ENCODE measurements around the gene H3-3A. TPM values are rescaled to one million over a fixed set of nuclear protein-coding genes. Genes with fewer than 3 reads are reported as not detected.

The H3-3A gene
- total and polyA plus RNA-seq, 2 experiments from 2014 or later: 913 to 2,407 TPM

DNA sequence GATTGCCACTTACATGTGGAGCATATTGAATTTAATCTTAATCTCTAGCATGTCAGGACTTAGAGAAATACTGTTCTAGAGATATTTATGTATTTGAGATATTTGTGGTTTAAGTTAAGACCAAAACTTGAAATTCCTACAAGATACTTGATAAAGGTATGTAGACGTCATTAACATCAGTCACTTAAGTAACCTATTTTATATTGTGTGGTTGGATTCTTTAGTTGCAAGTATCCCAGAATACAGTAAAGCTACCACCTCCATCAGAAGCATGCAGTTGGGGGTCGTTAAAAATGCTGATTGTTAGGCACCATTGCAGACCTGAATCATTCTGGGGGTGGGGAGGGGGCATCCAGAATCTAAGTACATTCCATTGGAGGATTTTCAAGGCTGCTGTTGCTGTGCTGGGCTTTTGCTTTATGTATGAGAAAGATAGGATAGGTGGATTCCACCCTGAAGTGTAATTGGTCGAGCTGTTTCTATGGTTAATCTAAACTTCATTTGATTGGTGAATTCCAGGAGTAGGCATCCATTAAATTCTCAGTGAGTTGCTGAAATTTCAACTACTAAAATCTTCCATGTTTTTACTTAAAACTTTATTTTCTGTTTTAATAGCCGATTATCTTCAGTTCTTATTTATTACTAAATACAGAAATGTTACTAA, 4.0 kb downstream of the H3-3A start:
- H3K4me3 Mint-ChIP-seq: peak overlapping the region; percentile 100
- Histone ChIP-seq H3K27ac (ENCODE audit: low read depth) (peak overlapping the region; percentile 74), H3K79me2 (replicated peaks; ENCODE audit: insufficient read depth) (peaks cover 87% of the 10 kb centered on the region), H2AFZ (no peak overlapping the region), H3K4me2 (peak overlapping the region; percentile 72), H3K36me3 (ENCODE audit: insufficient read depth) (peaks cover 56% of the 10 kb centered on the region), H3K4me1 (ENCODE audit: insufficient read depth) (peaks cover 16% of the 10 kb centered on the region), H3K4me3 (peak overlapping the region; percentile 92; the same call in 1 of the 2 replicates), H3K27me3 (ENCODE audit: insufficient read depth) (no peaks in the 10 kb centered on the region), H3F3A (replicated peaks; ENCODE audit: low read depth) (peaks cover 49% of the 10 kb centered on the region), H4K20me1 (replicated peaks; ENCODE audit: insufficient read depth) (peaks cover 67% of the 10 kb centered on the region), H3K9me2 (ENCODE audit: insufficient read depth) (no peaks in the 10 kb centered on the region)
- ATAC-seq (no peak), DNase-seq (ENCODE audit: low spot score) (no peak)
- peaks cover 83% of the 10 kb centered on the region for H3K36me3 Mint-ChIP-seq (ENCODE audit: low read depth)
- peaks cover 37% of the 10 kb centered on the region for H3K4me1 Mint-ChIP-seq
- H3K27me3 Mint-ChIP-seq (ENCODE audit: insufficient read depth, low read depth, poor library complexity): peaks cover 29% of the 10 kb centered on the region
- peaks cover 5% of the 10 kb centered on the region; the same call in 2 of the 3 replicates for H3K9me3 Mint-ChIP-seq
- no peak for TF ChIP-seq EZH2phosphoT487 (IDR thresholded peaks at IDR 0.05; ENCODE audit: unreplicated experiment)
- TF ChIP-seq, protein P1, sequence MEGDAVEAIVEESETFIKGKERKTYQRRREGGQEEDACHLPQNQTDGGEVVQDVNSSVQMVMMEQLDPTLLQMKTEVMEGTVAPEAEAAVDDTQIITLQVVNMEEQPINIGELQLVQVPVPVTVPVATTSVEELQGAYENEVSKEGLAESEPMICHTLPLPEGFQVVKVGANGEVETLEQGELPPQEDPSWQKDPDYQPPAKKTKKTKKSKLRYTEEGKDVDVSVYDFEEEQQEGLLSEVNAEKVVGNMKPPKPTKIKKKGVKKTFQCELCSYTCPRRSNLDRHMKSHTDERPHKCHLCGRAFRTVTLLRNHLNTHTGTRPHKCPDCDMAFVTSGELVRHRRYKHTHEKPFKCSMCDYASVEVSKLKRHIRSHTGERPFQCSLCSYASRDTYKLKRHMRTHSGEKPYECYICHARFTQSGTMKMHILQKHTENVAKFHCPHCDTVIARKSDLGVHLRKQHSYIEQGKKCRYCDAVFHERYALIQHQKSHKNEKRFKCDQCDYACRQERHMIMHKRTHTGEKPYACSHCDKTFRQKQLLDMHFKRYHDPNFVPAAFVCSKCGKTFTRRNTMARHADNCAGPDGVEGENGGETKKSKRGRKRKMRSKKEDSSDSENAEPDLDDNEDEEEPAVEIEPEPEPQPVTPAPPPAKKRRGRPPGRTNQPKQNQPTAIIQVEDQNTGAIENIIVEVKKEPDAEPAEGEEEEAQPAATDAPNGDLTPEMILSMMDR (conservative IDR thresholded peaks at IDR 0.05; ENCODE audit: low read depth in 2 of 2): no peak
- TF ChIP-seq CREB1 (CRISPR knock-in tag; IDR thresholded peaks at IDR 0.05; ENCODE audit: low read depth): no peak
- no peak for TF ChIP-seq ZNF114 (CRISPR knock-in tag; IDR thresholded peaks at IDR 0.05)
- TF ChIP-seq, protein P2, sequence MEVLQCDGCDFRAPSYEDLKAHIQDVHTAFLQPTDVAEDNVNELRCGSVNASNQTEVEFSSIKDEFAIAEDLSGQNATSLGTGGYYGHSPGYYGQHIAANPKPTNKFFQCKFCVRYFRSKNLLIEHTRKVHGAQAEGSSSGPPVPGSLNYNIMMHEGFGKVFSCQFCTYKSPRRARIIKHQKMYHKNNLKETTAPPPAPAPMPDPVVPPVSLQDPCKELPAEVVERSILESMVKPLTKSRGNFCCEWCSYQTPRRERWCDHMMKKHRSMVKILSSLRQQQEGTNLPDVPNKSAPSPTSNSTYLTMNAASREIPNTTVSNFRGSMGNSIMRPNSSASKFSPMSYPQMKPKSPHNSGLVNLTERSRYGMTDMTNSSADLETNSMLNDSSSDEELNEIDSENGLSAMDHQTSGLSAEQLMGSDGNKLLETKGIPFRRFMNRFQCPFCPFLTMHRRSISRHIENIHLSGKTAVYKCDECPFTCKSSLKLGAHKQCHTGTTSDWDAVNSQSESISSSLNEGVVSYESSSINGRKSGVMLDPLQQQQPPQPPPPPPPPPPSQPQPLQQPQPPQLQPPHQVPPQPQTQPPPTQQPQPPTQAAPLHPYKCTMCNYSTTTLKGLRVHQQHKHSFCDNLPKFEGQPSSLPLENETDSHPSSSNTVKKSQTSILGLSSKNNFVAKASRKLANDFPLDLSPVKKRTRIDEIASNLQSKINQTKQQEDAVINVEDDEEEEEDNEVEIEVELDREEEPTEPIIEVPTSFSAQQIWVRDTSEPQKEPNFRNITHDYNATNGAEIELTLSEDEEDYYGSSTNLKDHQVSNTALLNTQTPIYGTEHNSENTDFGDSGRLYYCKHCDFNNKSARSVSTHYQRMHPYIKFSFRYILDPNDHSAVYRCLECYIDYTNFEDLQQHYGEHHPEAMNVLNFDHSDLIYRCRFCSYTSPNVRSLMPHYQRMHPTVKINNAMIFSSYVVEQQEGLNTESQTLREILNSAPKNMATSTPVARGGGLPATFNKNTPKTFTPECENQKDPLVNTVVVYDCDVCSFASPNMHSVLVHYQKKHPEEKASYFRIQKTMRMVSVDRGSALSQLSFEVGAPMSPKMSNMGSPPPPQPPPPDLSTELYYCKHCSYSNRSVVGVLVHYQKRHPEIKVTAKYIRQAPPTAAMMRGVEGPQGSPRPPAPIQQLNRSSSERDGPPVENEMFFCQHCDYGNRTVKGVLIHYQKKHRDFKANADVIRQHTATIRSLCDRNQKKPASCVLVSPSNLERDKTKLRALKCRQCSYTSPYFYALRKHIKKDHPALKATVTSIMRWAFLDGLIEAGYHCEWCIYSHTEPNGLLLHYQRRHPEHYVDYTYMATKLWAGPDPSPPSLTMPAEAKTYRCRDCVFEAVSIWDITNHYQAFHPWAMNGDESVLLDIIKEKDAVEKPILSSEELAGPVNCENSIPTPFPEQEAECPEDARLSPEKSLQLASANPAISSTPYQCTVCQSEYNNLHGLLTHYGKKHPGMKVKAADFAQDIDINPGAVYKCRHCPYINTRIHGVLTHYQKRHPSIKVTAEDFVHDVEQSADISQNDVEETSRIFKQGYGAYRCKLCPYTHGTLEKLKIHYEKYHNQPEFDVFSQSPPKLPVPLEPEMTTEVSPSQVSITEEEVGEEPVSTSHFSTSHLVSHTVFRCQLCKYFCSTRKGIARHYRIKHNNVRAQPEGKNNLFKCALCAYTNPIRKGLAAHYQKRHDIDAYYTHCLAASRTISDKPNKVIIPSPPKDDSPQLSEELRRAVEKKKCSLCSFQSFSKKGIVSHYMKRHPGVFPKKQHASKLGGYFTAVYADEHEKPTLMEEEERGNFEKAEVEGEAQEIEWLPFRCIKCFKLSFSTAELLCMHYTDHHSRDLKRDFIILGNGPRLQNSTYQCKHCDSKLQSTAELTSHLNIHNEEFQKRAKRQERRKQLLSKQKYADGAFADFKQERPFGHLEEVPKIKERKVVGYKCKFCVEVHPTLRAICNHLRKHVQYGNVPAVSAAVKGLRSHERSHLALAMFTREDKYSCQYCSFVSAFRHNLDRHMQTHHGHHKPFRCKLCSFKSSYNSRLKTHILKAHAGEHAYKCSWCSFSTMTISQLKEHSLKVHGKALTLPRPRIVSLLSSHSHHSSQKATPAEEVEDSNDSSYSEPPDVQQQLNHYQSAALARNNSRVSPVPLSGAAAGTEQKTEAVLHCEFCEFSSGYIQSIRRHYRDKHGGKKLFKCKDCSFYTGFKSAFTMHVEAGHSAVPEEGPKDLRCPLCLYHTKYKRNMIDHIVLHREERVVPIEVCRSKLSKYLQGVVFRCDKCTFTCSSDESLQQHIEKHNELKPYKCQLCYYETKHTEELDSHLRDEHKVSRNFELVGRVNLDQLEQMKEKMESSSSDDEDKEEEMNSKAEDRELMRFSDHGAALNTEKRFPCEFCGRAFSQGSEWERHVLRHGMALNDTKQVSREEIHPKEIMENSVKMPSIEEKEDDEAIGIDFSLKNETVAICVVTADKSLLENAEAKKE (CRISPR knock-in tag; IDR thresholded peaks at IDR 0.05): no peak
- TF ChIP-seq, protein P3, sequence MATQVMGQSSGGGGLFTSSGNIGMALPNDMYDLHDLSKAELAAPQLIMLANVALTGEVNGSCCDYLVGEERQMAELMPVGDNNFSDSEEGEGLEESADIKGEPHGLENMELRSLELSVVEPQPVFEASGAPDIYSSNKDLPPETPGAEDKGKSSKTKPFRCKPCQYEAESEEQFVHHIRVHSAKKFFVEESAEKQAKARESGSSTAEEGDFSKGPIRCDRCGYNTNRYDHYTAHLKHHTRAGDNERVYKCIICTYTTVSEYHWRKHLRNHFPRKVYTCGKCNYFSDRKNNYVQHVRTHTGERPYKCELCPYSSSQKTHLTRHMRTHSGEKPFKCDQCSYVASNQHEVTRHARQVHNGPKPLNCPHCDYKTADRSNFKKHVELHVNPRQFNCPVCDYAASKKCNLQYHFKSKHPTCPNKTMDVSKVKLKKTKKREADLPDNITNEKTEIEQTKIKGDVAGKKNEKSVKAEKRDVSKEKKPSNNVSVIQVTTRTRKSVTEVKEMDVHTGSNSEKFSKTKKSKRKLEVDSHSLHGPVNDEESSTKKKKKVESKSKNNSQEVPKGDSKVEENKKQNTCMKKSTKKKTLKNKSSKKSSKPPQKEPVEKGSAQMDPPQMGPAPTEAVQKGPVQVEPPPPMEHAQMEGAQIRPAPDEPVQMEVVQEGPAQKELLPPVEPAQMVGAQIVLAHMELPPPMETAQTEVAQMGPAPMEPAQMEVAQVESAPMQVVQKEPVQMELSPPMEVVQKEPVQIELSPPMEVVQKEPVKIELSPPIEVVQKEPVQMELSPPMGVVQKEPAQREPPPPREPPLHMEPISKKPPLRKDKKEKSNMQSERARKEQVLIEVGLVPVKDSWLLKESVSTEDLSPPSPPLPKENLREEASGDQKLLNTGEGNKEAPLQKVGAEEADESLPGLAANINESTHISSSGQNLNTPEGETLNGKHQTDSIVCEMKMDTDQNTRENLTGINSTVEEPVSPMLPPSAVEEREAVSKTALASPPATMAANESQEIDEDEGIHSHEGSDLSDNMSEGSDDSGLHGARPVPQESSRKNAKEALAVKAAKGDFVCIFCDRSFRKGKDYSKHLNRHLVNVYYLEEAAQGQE (IDR thresholded peaks at IDR 0.05; ENCODE audit: unreplicated experiment): no peak
- H3K27ac Mint-ChIP-seq: 0 out of 2 replicates have a peak overlapping the region, but pooled peaks have one; percentile 72

Data from GM23338 (cell line).